GM23248 (cell line): ENCODE measurements around the gene NOL9. TPM values are rescaled to one million over a fixed set of nuclear protein-coding genes. Genes with fewer than 3 reads are reported as not detected.
"Not testable (repeated sequence)": the region's sequence is repeated elsewhere in the genome, so short reads cannot be mapped to it uniquely, and the experiment has no call there.

ENCODE experiments used
- DNase-seq: peaks from one replicate; pipeline ENCODE4 v3.0.0-alpha.2; 2015
- H2AFZ ChIP-seq: fragments of 200-600 bp; sonication (generic); 2 replicates; pipeline ENCODE4 v1.6.1; 2016; ENCODE audit warnings: antibody characterized with exemption
- H3F3A ChIP-seq: fragments of 200-600 bp; sonication (generic); 2 replicates; pipeline ENCODE4 v1.6.1; 2016; ENCODE audit warnings: mild to moderate bottlenecking, antibody characterized with exemption, mixed run types; ENCODE audit not compliant: insufficient read depth
- H3K27ac ChIP-seq: fragments of 200-600 bp; sonication (generic); 2 replicates; pipeline ENCODE4 v1.5.1; 2016; ENCODE audit warnings: mild to moderate bottlenecking
- H3K27me3 ChIP-seq: fragments of 200-600 bp; sonication (generic); replicated peaks from 2 replicates; pipeline ENCODE4 v1.6.1; 2016; ENCODE audit warnings: mild to moderate bottlenecking; ENCODE audit not compliant: insufficient read depth
- H3K36me3 ChIP-seq: fragments of 200-600 bp; sonication (generic); 2 replicates; pipeline ENCODE4 v1.6.1; 2016; ENCODE audit warnings: low read depth, mild to moderate bottlenecking
- H3K4me1 ChIP-seq: fragments of 200-600 bp; sonication (generic); 2 replicates; pipeline ENCODE4 v1.6.1; 2016; ENCODE audit warnings: mild to moderate bottlenecking; ENCODE audit not compliant: insufficient read depth
- H3K4me2 ChIP-seq: fragments of 200-600 bp; sonication (generic); one replicate; pipeline ENCODE4 v1.6.1; 2016; ENCODE audit warnings: mild to moderate bottlenecking; ENCODE audit not compliant: unreplicated experiment
- H3K4me3 ChIP-seq: fragments of 200-600 bp; sonication (generic); 2 replicates; pipeline ENCODE4 v1.5.1; 2016; ENCODE audit warnings: mild to moderate bottlenecking
- H3K79me2 ChIP-seq: fragments of 200-600 bp; sonication (generic); 2 replicates; pipeline ENCODE4 v1.6.1; 2016; ENCODE audit warnings: mild to moderate bottlenecking; ENCODE audit not compliant: insufficient read depth
- H3K9ac ChIP-seq: fragments of 200-600 bp; sonication (generic); 2 replicates; pipeline ENCODE4 v1.6.1; 2016; ENCODE audit warnings: mild to moderate bottlenecking
- H3K9me2 ChIP-seq: fragments of 200-600 bp; sonication (generic); 2 replicates; pipeline ENCODE4 v1.6.1; 2016; ENCODE audit warnings: mixed run types, mild to moderate bottlenecking, moderate library complexity; ENCODE audit not compliant: insufficient read depth
- H3K9me3 ChIP-seq: fragments of 200-600 bp; sonication (generic); one replicate; pipeline ENCODE4 v1.6.1; 2017; ENCODE audit warnings: low read depth
- H4K20me1 ChIP-seq: fragments of 200-600 bp; sonication (generic); 2 replicates; pipeline ENCODE4 v1.6.0; 2016; ENCODE audit not compliant: insufficient read depth
- EZH2 ChIP-seq: fragments of 200-600 bp; sonication (generic); IDR thresholded peaks from 2 replicates; pipeline ENCODE4 v1.6.1; 2018; ENCODE audit warnings: antibody characterized with exemption, mild to moderate bottlenecking; ENCODE audit not compliant: insufficient read depth, poor library complexity, severe bottlenecking
- EZH2phosphoT487 ChIP-seq: fragments of 200-600 bp; sonication (generic); IDR thresholded peaks from 2 replicates; pipeline ENCODE4 v1.6.1; 2018; ENCODE audit warnings: antibody characterized with exemption, moderate library complexity, mild to moderate bottlenecking, low read depth; ENCODE audit not compliant: insufficient read depth
- WGBS, 2 experiments: methylation state at CpG; one replicate each; pipeline ENCODE4 v1.1.6; 2015 to 2017; ENCODE audit warnings: low lambda C conversion rate in 2 of 2, low coverage in 1 of 2; ENCODE audit errors: missing lambda C conversion rate in 2 of 2; 5-methylcytosine and 5-hydroxymethylcytosine counted together
- in situ Hi-C: fragments of 300-500 bp; cut with MboI; formaldehyde crosslinking; loops from 2 replicates; pipeline ENCODE4 v1.15.0; 2020
- polyA plus RNA-seq: library from polyadenylated mRNA; unstranded; fragments of >200 nt; fragmentation: Nextera tagmentation; extraction: Ambion mirVana; gene quantifications from 2 replicates; pipeline ENCODE4 v1.2.1, GENCODE V29; 2016
- total RNA-seq: library from RNA; depleted of rRNA; stranded (reverse); fragments of >200 nt; shearing (Covaris generic); gene quantifications from 2 replicates; pipeline ENCODE4 v1.2.3, GENCODE V29; 2014

Gene NOL9
- total and polyA plus RNA-seq, 2 experiments from 2014 or later = 13.0 to 27.8 TPM

DNA sequence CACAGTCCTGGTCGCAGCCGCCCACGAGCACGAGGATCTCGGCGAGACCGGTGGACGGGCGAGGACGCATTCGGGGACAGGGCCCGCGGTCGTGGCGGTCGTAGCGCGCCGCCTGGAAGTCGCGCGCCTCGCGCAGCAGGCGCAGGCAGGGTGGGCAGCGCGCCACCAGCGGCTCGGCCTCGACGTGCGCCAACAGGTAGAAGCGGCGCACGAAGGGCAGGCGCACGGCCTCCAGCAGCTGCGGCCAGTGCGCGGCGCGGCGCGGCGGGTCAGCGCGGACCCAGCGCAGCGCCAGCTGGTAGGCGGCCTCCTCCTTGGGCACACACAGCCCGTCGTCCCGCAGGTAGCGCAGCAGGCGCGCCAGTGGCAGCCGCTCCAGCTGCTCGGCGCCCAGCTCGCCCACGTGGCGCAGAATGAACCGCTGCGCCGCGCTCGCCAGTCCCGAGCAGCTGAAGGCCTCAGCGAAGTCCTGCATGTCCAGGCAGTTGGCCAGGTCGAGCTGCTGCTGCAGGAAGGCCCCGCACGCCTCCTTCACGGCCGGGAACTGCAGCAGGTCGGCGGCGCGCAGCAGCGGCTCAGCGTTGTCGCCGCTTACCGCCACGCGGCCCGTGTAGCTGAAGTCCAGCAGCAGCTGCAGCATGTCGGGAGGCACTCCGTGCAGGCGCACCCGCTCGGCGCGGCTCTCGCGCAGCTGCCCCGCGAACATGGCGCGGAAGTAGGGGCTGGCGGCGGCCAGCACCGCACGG, 47.8 kb upstream of the NOL9 start:
- peaks cover 25% of the 10 kb centered on the region for H3K4me1 ChIP-seq
- no peaks in the 10 kb centered on the region for H3K27me3 ChIP-seq
- H3K9me2 ChIP-seq = no peaks in the 10 kb centered on the region
- H3K9me3 ChIP-seq = no peaks in the 10 kb centered on the region
- in situ Hi-C loops = no loop called here
- WGBS, 2 experiments = 0% methylated on average over 50 to 102 of the region's 103 CpGs
- peak overlapping the region; percentile 86 for H3K4me2 ChIP-seq
- no peak for TF ChIP-seq EZH2
- TF ChIP-seq EZH2phosphoT487 = no peak
- peak; percentile 82 for DNase-seq
- peak overlapping the region; percentile 99 for H3K27ac ChIP-seq
- peaks cover 66% of the 10 kb centered on the region for H3K79me2 ChIP-seq
- peak overlapping the region; percentile 97 for H3K9ac ChIP-seq
- H3K36me3 ChIP-seq = peaks cover 1% of the 10 kb centered on the region; the same call in 1 of the 2 replicates
- peak overlapping the region; percentile 87 for H3K4me3 ChIP-seq
- no peaks in the 10 kb centered on the region; the same call in 1 of the 2 replicates for H4K20me1 ChIP-seq
- 0 out of 2 replicates have a peak overlapping the region, but pooled peaks have one; percentile 14 for H2AFZ ChIP-seq
- H3F3A ChIP-seq = peaks cover 35% of the 10 kb centered on the region

- Histone ChIP-seq H3F3A (peaks cover 35% of the 10 kb centered on the region), H3K4me1 (peaks cover 25% of the 10 kb centered on the region), H3K9me3 (no peaks in the 10 kb centered on the region), H2AFZ (0 out of 2 replicates have a peak overlapping the region, but pooled peaks have one; percentile 13), H3K4me3 (peak overlapping the region; percentile 87), H4K20me1 (no peaks in the 10 kb centered on the region; the same call in 1 of the 2 replicates), H3K9me2 (no peaks in the 10 kb centered on the region), H3K79me2 (peaks cover 68% of the 10 kb centered on the region), H3K27me3 (no peaks in the 10 kb centered on the region), H3K9ac (peak overlapping the region; percentile 97), H3K36me3 (peaks cover 10% of the 10 kb centered on the region), H3K4me2 (peak overlapping the region; percentile 86), H3K27ac (peak overlapping the region; percentile 99)
- TF ChIP-seq EZH2phosphoT487 (no peak), EZH2 (no peak)
- in situ Hi-C loops = no loop called here
- DNase-seq = peak; percentile 99
- 0 to 1% methylated on average over 36 to 40 of the region's 40 CpGs for WGBS, 2 experiments
These were observed 47.0 kb upstream of the NOL9 start for GRCh38 chr1:6601049-6601922.

GRCh38 chr1:6600410-6601048, 46.2 kb upstream of the NOL9 start:
- peaks cover 33% of the 10 kb centered on the region for H3F3A ChIP-seq
- peaks cover 25% of the 10 kb centered on the region for H3K4me1 ChIP-seq
- H3K9me2 ChIP-seq = no peaks in the 10 kb centered on the region
- H3K27ac ChIP-seq = peak overlapping the region; percentile 99
- peak overlapping the region; percentile 86 for H3K4me2 ChIP-seq
- TF ChIP-seq EZH2 (no peak), EZH2phosphoT487 (no peak)
- H3K4me3 ChIP-seq = peak overlapping the region; percentile 87
- H3K27me3 ChIP-seq = no peaks in the 10 kb centered on the region
- H2AFZ ChIP-seq = no peak overlapping the region
- WGBS, 2 experiments = 12 to 13% methylated on average over 10 of the region's 10 CpGs
- H3K36me3 ChIP-seq = peaks cover 15% of the 10 kb centered on the region
- peak overlapping the region; percentile 97 for H3K9ac ChIP-seq
- peaks cover 70% of the 10 kb centered on the region for H3K79me2 ChIP-seq
- no peaks in the 10 kb centered on the region for H3K9me3 ChIP-seq
- H4K20me1 ChIP-seq = no peaks in the 10 kb centered on the region; the same call in 1 of the 2 replicates
- DNase-seq = peak; percentile 58
- in situ Hi-C loops = no loop called here

DNA sequence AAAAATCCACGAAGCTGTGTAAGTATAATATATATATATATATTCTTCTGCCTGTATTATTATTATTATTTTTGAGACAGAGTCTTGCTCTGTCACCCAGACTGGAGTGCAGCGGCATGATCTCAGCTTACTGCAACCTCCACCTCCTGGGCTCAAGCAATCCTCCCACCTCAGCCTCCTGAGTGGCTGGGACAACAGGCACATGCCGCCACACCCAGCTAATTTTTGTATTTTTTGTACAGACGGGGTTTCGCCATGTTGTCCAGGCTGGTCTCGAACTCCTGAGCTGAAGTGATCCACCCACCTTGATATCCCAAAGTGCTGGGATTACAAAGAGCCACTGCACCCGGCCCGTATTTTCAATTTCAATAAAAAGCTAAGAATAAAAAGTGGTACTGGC, 45.7 kb upstream of the NOL9 start:
- peaks cover 28% of the 10 kb centered on the region for H3F3A ChIP-seq
- H3K36me3 ChIP-seq = peaks cover 16% of the 10 kb centered on the region
- peak overlapping the region; percentile 99 for H3K27ac ChIP-seq
- H3K9me2 ChIP-seq, H2AFZ ChIP-seq, in situ Hi-C loops, H4K20me1 ChIP-seq, DNase-seq, H3K9me3 ChIP-seq, H3K27me3 ChIP-seq: not testable (repeated sequence)
- H3K4me2 ChIP-seq = peak overlapping the region; percentile 86
- peak overlapping the region; percentile 97 for H3K9ac ChIP-seq
- H3K79me2 ChIP-seq = peaks cover 72% of the 10 kb centered on the region
- peaks cover 24% of the 10 kb centered on the region for H3K4me1 ChIP-seq
- WGBS, 2 experiments = 36 to 46% methylated on average over 8 of the region's 8 CpGs
- H3K4me3 ChIP-seq = peak overlapping the region; percentile 87
